Measurements from ENCODE around the gene CYYR1.

DNA sequence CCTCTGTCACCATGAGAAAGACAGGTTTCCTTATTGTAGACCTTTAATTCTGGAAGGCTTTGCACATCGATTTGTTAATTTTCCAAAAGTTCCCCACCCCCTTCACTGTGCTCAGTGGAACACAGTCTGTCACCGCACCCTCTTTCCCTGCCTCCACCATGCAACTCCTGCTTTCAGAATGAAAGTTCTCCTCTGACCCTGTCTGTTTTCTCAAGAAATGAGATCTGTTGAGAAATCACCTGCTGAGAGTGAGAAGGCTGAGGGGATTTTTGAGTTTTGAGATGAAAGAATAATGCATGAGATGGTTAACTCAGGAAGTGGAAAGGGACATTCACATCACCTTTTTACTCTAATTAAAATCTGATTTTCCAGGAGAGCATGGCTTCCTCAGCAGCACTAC is 99.6 kb downstream of the CYYR1 start:
- TF ChIP-seq, protein P1, sequence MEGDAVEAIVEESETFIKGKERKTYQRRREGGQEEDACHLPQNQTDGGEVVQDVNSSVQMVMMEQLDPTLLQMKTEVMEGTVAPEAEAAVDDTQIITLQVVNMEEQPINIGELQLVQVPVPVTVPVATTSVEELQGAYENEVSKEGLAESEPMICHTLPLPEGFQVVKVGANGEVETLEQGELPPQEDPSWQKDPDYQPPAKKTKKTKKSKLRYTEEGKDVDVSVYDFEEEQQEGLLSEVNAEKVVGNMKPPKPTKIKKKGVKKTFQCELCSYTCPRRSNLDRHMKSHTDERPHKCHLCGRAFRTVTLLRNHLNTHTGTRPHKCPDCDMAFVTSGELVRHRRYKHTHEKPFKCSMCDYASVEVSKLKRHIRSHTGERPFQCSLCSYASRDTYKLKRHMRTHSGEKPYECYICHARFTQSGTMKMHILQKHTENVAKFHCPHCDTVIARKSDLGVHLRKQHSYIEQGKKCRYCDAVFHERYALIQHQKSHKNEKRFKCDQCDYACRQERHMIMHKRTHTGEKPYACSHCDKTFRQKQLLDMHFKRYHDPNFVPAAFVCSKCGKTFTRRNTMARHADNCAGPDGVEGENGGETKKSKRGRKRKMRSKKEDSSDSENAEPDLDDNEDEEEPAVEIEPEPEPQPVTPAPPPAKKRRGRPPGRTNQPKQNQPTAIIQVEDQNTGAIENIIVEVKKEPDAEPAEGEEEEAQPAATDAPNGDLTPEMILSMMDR (conservative IDR thresholded peaks at IDR 0.05; ENCODE audit: low read length): no peak
- TF ChIP-seq EZH2phosphoT487 (IDR thresholded peaks at IDR 0.05; ENCODE audit: borderline replicate concordance, low read depth, low read length): no peak
